Measurements from ENCODE around the gene HES7.

DNA sequence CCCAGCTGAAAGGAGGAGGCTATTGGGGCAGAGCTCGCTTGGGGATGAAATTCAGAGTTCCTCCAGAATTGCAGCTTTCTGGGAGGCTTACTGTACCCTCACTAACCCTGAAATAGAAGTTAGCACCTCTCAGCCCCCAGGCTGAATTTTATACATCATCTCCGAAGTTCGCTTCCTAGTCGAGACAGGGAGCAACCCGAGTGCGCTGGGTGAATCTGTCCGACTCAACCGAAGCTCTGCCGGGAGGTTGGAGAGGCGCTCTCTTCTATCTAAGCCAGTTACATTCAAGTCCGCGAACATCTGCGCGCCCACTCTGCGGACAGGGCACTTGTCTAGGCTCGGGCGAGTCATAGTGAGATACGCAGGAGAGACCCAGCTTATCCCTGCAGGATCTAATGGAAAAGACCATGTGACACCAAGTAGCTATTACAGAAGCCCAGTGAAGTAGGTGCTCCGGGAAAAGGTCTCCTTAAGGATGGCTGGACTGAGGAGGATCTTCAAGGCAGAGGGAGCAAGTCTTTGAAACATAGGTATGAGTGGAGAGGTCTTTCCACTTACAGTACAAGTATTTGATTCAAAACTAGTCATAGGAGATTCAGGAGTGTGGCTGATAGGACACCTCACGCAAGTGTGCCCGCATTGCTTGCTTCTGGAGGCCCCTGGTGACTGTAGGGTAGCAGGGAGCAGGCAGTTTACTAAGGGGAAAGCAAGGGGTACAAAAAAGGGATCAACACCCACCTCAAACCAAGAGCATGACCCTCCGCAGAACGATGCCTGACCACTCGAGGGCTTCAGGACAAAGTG lies 646 bp upstream of the HES7 start:
- TF ChIP-seq, protein P1, sequence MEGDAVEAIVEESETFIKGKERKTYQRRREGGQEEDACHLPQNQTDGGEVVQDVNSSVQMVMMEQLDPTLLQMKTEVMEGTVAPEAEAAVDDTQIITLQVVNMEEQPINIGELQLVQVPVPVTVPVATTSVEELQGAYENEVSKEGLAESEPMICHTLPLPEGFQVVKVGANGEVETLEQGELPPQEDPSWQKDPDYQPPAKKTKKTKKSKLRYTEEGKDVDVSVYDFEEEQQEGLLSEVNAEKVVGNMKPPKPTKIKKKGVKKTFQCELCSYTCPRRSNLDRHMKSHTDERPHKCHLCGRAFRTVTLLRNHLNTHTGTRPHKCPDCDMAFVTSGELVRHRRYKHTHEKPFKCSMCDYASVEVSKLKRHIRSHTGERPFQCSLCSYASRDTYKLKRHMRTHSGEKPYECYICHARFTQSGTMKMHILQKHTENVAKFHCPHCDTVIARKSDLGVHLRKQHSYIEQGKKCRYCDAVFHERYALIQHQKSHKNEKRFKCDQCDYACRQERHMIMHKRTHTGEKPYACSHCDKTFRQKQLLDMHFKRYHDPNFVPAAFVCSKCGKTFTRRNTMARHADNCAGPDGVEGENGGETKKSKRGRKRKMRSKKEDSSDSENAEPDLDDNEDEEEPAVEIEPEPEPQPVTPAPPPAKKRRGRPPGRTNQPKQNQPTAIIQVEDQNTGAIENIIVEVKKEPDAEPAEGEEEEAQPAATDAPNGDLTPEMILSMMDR (conservative IDR thresholded peaks at IDR 0.05 in 1 of 2, IDR thresholded peaks at IDR 0.05 in 1 of 2; ENCODE audit: extremely low read depth in 1 of 2, insufficient read depth in 1 of 2, low read depth in 1 of 2, low read length in 2 of 2): no peak
- no peak for TF ChIP-seq EZH2 (IDR thresholded peaks at IDR 0.05; ENCODE audit: borderline replicate concordance, low read length)
